Measurements from ENCODE around the gene SAMSN1. TPM values are rescaled to one million over a fixed set of nuclear protein-coding genes. Genes with fewer than 3 reads are reported as not detected.
"Not testable (repeated sequence)": the region's sequence is repeated elsewhere in the genome, so short reads cannot be mapped to it uniquely, and the experiment has no call there.

SAMSN1 gene
- total RNA-seq, 2 experiments from 2014 or later: 103 to 104 TPM

- Mint-ChIP-seq H3K36me3 (ENCODE audit: low read depth) (peaks cover 35% of the 10 kb centered on the region), H3K27me3 (ENCODE audit: low read depth) (no peaks in the 10 kb centered on the region), H3K27ac (peak overlapping the region; percentile 29), H3K9me3 (ENCODE audit: insufficient read depth) (peaks cover 21% of the 10 kb centered on the region), H3K4me3 (no peak overlapping the region), H3K4me1 (ENCODE audit: low read depth) (peaks cover 40% of the 10 kb centered on the region)
- ATAC-seq (no peak), DNase-seq (no peak)
- POLR2A ChIA-PET: no interaction called here
- CTCF ChIA-PET: interaction anchor here (1.2 kb wide), 1 partner anchor 10 kb away, joined by 4 read pairs; no protein-coding TSS in a partner anchor
Observed at GRCh38 chr21:14560139-14560538, 14.0 kb upstream of the SAMSN1 start.

GRCh38 chr21:14559102-14559501, 13.0 kb upstream of the SAMSN1 start:
- CTCF ChIA-PET: interaction anchor here (0.9 kb wide), 1 partner anchor 78 kb away, joined by 3 read pairs; no protein-coding TSS in a partner anchor
- ATAC-seq: no peak

GRCh38 chr21:14557413-14557812, 11.3 kb upstream of the SAMSN1 start:
- ChIA-PET POLR2A (no interaction called here), CTCF (no interaction called here)
- DNase-seq (no peak), ATAC-seq (no peak)
- H3K4me3 Mint-ChIP-seq: no peak overlapping the region
- H3K27ac Mint-ChIP-seq: peak overlapping the region; percentile 10
- H3K4me1 Mint-ChIP-seq (ENCODE audit: low read depth): peaks cover 49% of the 10 kb centered on the region
- no peaks in the 10 kb centered on the region for H3K27me3 Mint-ChIP-seq (ENCODE audit: low read depth)
- peaks cover 39% of the 10 kb centered on the region for H3K36me3 Mint-ChIP-seq (ENCODE audit: low read depth)
- H3K9me3 Mint-ChIP-seq (ENCODE audit: insufficient read depth): peaks cover 21% of the 10 kb centered on the region

More at GRCh38 chr21:14559102-14559501, 13.0 kb upstream of the SAMSN1 start:
- peaks cover 32% of the 10 kb centered on the region for H3K36me3 Mint-ChIP-seq (ENCODE audit: low read depth)
- peaks cover 49% of the 10 kb centered on the region for H3K4me1 Mint-ChIP-seq (ENCODE audit: low read depth)
- H3K27ac Mint-ChIP-seq: no peak overlapping the region
- H3K27me3 Mint-ChIP-seq (ENCODE audit: low read depth): no peaks in the 10 kb centered on the region
- no peak for DNase-seq
- H3K9me3 Mint-ChIP-seq (ENCODE audit: insufficient read depth): peaks cover 21% of the 10 kb centered on the region
- no peak overlapping the region for H3K4me3 Mint-ChIP-seq
- POLR2A ChIA-PET: no interaction called here

- CTCF ChIA-PET: interaction anchor here (1.2 kb wide), 1 partner anchor 37 kb away, joined by 3 read pairs; no protein-coding TSS in a partner anchor
- H3K9me3 Mint-ChIP-seq (ENCODE audit: insufficient read depth): peaks cover 10% of the 10 kb centered on the region
- peak overlapping the region; percentile 70 for H3K27ac Mint-ChIP-seq
- H3K27me3 Mint-ChIP-seq (ENCODE audit: low read depth): no peaks in the 10 kb centered on the region
- H3K4me1 Mint-ChIP-seq (ENCODE audit: low read depth): peaks cover 59% of the 10 kb centered on the region
- DNase-seq: peak; percentile 53
- H3K4me3 Mint-ChIP-seq: no peak overlapping the region
- peak; percentile 71 for ATAC-seq
- POLR2A ChIA-PET: no interaction called here
- peaks cover 27% of the 10 kb centered on the region for H3K36me3 Mint-ChIP-seq (ENCODE audit: low read depth)
Observed at GRCh38 chr21:14554948-14555347, 8.8 kb upstream of the SAMSN1 start.

- DNase-seq (no peak), ATAC-seq (no peak)
- Mint-ChIP-seq H3K27ac (no peak overlapping the region), H3K9me3 (ENCODE audit: insufficient read depth) (peaks cover 4% of the 10 kb centered on the region), H3K4me1 (ENCODE audit: low read depth) (peaks cover 72% of the 10 kb centered on the region), H3K27me3 (ENCODE audit: low read depth) (no peaks in the 10 kb centered on the region), H3K4me3 (no peak overlapping the region), H3K36me3 (ENCODE audit: low read depth) (peaks cover 25% of the 10 kb centered on the region)
- CTCF ChIA-PET: interaction anchor here (0.9 kb wide), 1 partner anchor 185 kb away, joined by 4 read pairs; no protein-coding TSS in a partner anchor
- POLR2A ChIA-PET: no interaction called here
Observed at GRCh38 chr21:14553422-14553821, 7.3 kb upstream of the SAMSN1 start.

- no peaks in the 10 kb centered on the region for H3K27me3 Mint-ChIP-seq (ENCODE audit: low read depth)
- H3K9me3 Mint-ChIP-seq (ENCODE audit: insufficient read depth): peaks cover 4% of the 10 kb centered on the region
- H3K27ac Mint-ChIP-seq: no peak overlapping the region
- POLR2A ChIA-PET: no interaction called here
- H3K4me1 Mint-ChIP-seq (ENCODE audit: low read depth): peaks cover 74% of the 10 kb centered on the region
- CTCF ChIA-PET: no interaction called here
- no peak overlapping the region for H3K4me3 Mint-ChIP-seq
- H3K36me3 Mint-ChIP-seq (ENCODE audit: low read depth): peaks cover 22% of the 10 kb centered on the region
- DNase-seq (no peak), ATAC-seq (no peak)
Observed at GRCh38 chr21:14551741-14552140, 5.6 kb upstream of the SAMSN1 start.

- Mint-ChIP-seq H3K9me3 (ENCODE audit: insufficient read depth) (peaks cover 4% of the 10 kb centered on the region), H3K27me3 (ENCODE audit: low read depth) (no peaks in the 10 kb centered on the region), H3K27ac (peak overlapping the region; percentile 71), H3K4me3 (peak overlapping the region; percentile 33), H3K4me1 (ENCODE audit: low read depth) (peaks cover 61% of the 10 kb centered on the region), H3K36me3 (ENCODE audit: low read depth) (peaks cover 26% of the 10 kb centered on the region)
- ChIA-PET CTCF (interaction anchor here (0.7 to 1.3 kb wide), 5 partner anchors 8 to 186 kb away, joined by 3 to 4 read pairs (median 4); no protein-coding TSS in a partner anchor), POLR2A (interaction anchor here (1.0 kb wide), 2 partner anchors 42 to 186 kb away, joined by 3 to 4 read pairs; no protein-coding TSS in a partner anchor)
- DNase-seq: no peak
- peak; percentile 11 for ATAC-seq
Observed at GRCh38 chr21:14550135-14550534, 4.0 kb upstream of the SAMSN1 start.

GRCh38 chr21:14548779-14549178, 2.7 kb upstream of the SAMSN1 start:
- peaks cover 58% of the 10 kb centered on the region for H3K4me1 Mint-ChIP-seq (ENCODE audit: low read depth)
- ChIA-PET POLR2A (no interaction called here), CTCF (interaction anchor here (1.0 kb wide), 1 partner anchor 189 kb away, joined by 3 read pairs; no protein-coding TSS in a partner anchor)
- peak overlapping the region; percentile 41 for H3K27ac Mint-ChIP-seq
- ATAC-seq (no peak), DNase-seq (no peak)
- peaks cover 4% of the 10 kb centered on the region for H3K9me3 Mint-ChIP-seq (ENCODE audit: insufficient read depth)
- H3K4me3 Mint-ChIP-seq: peak overlapping the region; percentile 24
- H3K36me3 Mint-ChIP-seq (ENCODE audit: low read depth): peaks cover 30% of the 10 kb centered on the region
- no peaks in the 10 kb centered on the region for H3K27me3 Mint-ChIP-seq (ENCODE audit: low read depth)

- Mint-ChIP-seq H3K27ac (peak overlapping the region; percentile 84), H3K4me1 (ENCODE audit: low read depth) (peaks cover 59% of the 10 kb centered on the region), H3K27me3 (ENCODE audit: low read depth) (no peaks in the 10 kb centered on the region), H3K4me3 (peak overlapping the region; percentile 62), H3K9me3 (ENCODE audit: insufficient read depth) (peaks cover 4% of the 10 kb centered on the region), H3K36me3 (ENCODE audit: low read depth) (peaks cover 30% of the 10 kb centered on the region)
- DNase-seq (no peak), ATAC-seq (no peak)
- ChIA-PET CTCF (interaction anchor here (0.8 to 1.4 kb wide), 3 partner anchors 39 to 190 kb away, joined by 3 to 6 read pairs (median 3); no protein-coding TSS in a partner anchor), POLR2A (interaction anchor here (0.9 kb wide), 1 partner anchor 44 kb away, joined by 4 read pairs; no protein-coding TSS in a partner anchor)
Observed at GRCh38 chr21:14547834-14548513, 1.9 kb upstream of the SAMSN1 start.

- POLR2A ChIA-PET; ATAC-seq; DNase-seq; H3K27me3 Mint-ChIP-seq (ENCODE audit: low read depth); H3K9me3 Mint-ChIP-seq (ENCODE audit: insufficient read depth); H3K4me3 Mint-ChIP-seq: not testable (repeated sequence)
- CTCF ChIA-PET: interaction anchor here (1.4 kb wide), 1 partner anchor 191 kb away, joined by 6 read pairs; no protein-coding TSS in a partner anchor
- H3K36me3 Mint-ChIP-seq (ENCODE audit: low read depth): peaks cover 28% of the 10 kb centered on the region
- H3K4me1 Mint-ChIP-seq (ENCODE audit: low read depth): peaks cover 60% of the 10 kb centered on the region
- peak overlapping the region; percentile 39 for H3K27ac Mint-ChIP-seq
Observed at GRCh38 chr21:14546719-14547118, 604 bp upstream of the SAMSN1 start.

GRCh38 chr21:14543983-14544382, 2.1 kb downstream of the SAMSN1 start:
- DNase-seq: peak; percentile 34
- no peaks in the 10 kb centered on the region for H3K27me3 Mint-ChIP-seq (ENCODE audit: low read depth)
- no peak for ATAC-seq
- H3K9me3 Mint-ChIP-seq (ENCODE audit: insufficient read depth): no peaks in the 10 kb centered on the region
- POLR2A ChIA-PET: interaction anchor here (2.2 to 2.4 kb wide), 2 partner anchors 17 to 192 kb away, joined by 6 to 8 read pairs; no protein-coding TSS in a partner anchor
- peaks cover 50% of the 10 kb centered on the region for H3K36me3 Mint-ChIP-seq (ENCODE audit: low read depth)
- peak overlapping the region; percentile 99 for H3K4me3 Mint-ChIP-seq
- peak overlapping the region; percentile 89 for H3K27ac Mint-ChIP-seq
- peaks cover 61% of the 10 kb centered on the region for H3K4me1 Mint-ChIP-seq (ENCODE audit: low read depth)
- CTCF ChIA-PET: interaction anchor here (2.2 kb wide), 1 partner anchor 18 kb away, joined by 5 read pairs; no protein-coding TSS in a partner anchor

GRCh38 chr21:14542638-14543037, 3.5 kb downstream of the SAMSN1 start:
- ATAC-seq: peak; percentile 38
- CTCF ChIA-PET: interaction anchor here (0.9 to 3.1 kb wide), 9 partner anchors 11 to 220 kb away, joined by 3 to 9 read pairs (median 4); no protein-coding TSS in a partner anchor

More at GRCh38 chr21:14542638-14543037, 3.5 kb downstream of the SAMSN1 start:
- H3K9me3 Mint-ChIP-seq (ENCODE audit: insufficient read depth): peaks cover 11% of the 10 kb centered on the region
- peaks cover 61% of the 10 kb centered on the region for H3K36me3 Mint-ChIP-seq (ENCODE audit: low read depth)
- H3K4me3 Mint-ChIP-seq: peak overlapping the region; percentile 88
- POLR2A ChIA-PET: interaction anchor here (1.0 to 2.3 kb wide), 4 partner anchors 49 to 193 kb away, joined by 3 to 6 read pairs (median 4); partner anchors contain the start of gene HSPA13
- no peaks in the 10 kb centered on the region for H3K27me3 Mint-ChIP-seq (ENCODE audit: low read depth)
- no peak for DNase-seq
- peaks cover 60% of the 10 kb centered on the region for H3K4me1 Mint-ChIP-seq (ENCODE audit: low read depth)
- peak overlapping the region; percentile 46 for H3K27ac Mint-ChIP-seq

Data from activated CD8-positive, alpha-beta T cell treated with anti-CD3 and anti-CD28 coated beads, Interleukin-2, amount 10 ng/mL, durations not matched to agents 7 days and 5 days (primary cell).